Mesendoderm (in vitro differentiated cells): Measurements from ENCODE around the gene SKA1.
"Not testable (repeated sequence)": the region's sequence is repeated elsewhere in the genome, so short reads cannot be mapped to it uniquely, and the experiment has no call there.

Experiments used
- DNase-seq: peaks from one replicate; pipeline ENCODE4 v3.0.0; 2013
- H2AK5ac ChIP-seq: 2 replicates; pipeline ENCODE4 v1.6.1; 2013; ENCODE audit warnings: low read length, inconsistent platforms
- H2BK120ac ChIP-seq: 2 replicates; pipeline ENCODE4 v1.6.1; 2013; ENCODE audit warnings: low read depth, mild to moderate bottlenecking, low read length, moderate library complexity, mixed read lengths
- H2BK15ac ChIP-seq: replicated peaks from 2 replicates; pipeline ENCODE4 v1.6.1; 2013; ENCODE audit warnings: low read depth, mild to moderate bottlenecking, moderate library complexity
- H2BK5ac ChIP-seq: 2 replicates; pipeline ENCODE4 v1.6.1; 2013; ENCODE audit warnings: low read length, inconsistent platforms
- H3K18ac ChIP-seq: 2 replicates; pipeline ENCODE4 v1.6.1; 2013; ENCODE audit warnings: mild to moderate bottlenecking, low read length, mixed read lengths
- H3K23ac ChIP-seq: one replicate; pipeline ENCODE4 v1.6.1; 2013; ENCODE audit warnings: low read length
- H3K27ac ChIP-seq: 2 replicates; pipeline ENCODE4 v1.5.1; 2013; ENCODE audit warnings: low read depth, mild to moderate bottlenecking, inconsistent platforms, low read length, moderate library complexity
- H3K27me3 ChIP-seq: 2 replicates; pipeline ENCODE4 v1.6.1; 2013; ENCODE audit warnings: low read length, control low read depth, mild to moderate bottlenecking, inconsistent platforms; ENCODE audit not compliant: insufficient read depth, poor library complexity
- H3K36me3 ChIP-seq: 2 replicates; pipeline ENCODE4 v1.6.1; 2013; ENCODE audit warnings: low read length, inconsistent platforms; ENCODE audit not compliant: control insufficient read depth, insufficient read depth
- H3K4ac ChIP-seq: one replicate; pipeline ENCODE4 v1.6.1; 2013; ENCODE audit warnings: low read depth, mild to moderate bottlenecking, low read length, moderate library complexity
- H3K4me1 ChIP-seq: 2 replicates; pipeline ENCODE4 v1.6.1; 2013; ENCODE audit warnings: low read depth, low read length, inconsistent platforms; ENCODE audit not compliant: control insufficient read depth
- H3K4me2 ChIP-seq: 2 replicates; pipeline ENCODE4 v1.6.1; 2013; ENCODE audit warnings: low read length
- H3K4me3 ChIP-seq: 2 replicates; pipeline ENCODE4 v1.5.1; 2013; ENCODE audit warnings: mild to moderate bottlenecking, low read length
- H3K56ac ChIP-seq: one replicate; pipeline ENCODE4 v1.6.1; 2013; ENCODE audit warnings: low read length
- H3K79me1 ChIP-seq: 2 replicates; pipeline ENCODE4 v1.6.1; 2013; ENCODE audit warnings: low read length, inconsistent platforms
- H3K79me2 ChIP-seq: 2 replicates; pipeline ENCODE4 v1.6.1; 2013; ENCODE audit warnings: mild to moderate bottlenecking, low read length; ENCODE audit not compliant: control insufficient read depth, insufficient read depth
- H3K9ac ChIP-seq: 2 replicates; pipeline ENCODE4 v1.6.1; 2013; ENCODE audit warnings: low read length, inconsistent platforms
- H4K5ac ChIP-seq: one replicate; pipeline ENCODE4 v1.6.1; 2013; ENCODE audit warnings: low read length
- H4K8ac ChIP-seq: one replicate; pipeline ENCODE4 v1.6.1; 2013; ENCODE audit warnings: low read depth, mild to moderate bottlenecking, control low read depth, low read length, moderate library complexity
- WGBS: extraction: QIAGEN DNeasy Blood & Tissue Kit; methylation state at CpG from one replicate; pipeline ENCODE4 v1.1.7; 2013; ENCODE audit warnings: low lambda C conversion rate, missing lambda C conversion rate; ENCODE audit not compliant: insufficient coverage; ENCODE audit errors: extremely low coverage; 5-methylcytosine and 5-hydroxymethylcytosine counted together

Gene SKA1

GRCh38 chr18:50432915-50433314 lies 58.1 kb downstream of the SKA1 start:
- Histone ChIP-seq H2BK120ac (no peak overlapping the region), H3K4me3 (no peak overlapping the region), H2BK15ac (no peak overlapping the region), H3K79me2 (no peaks in the 10 kb centered on the region), H3K4me1 (peaks cover 2% of the 10 kb centered on the region), H3K27me3 (no peaks in the 10 kb centered on the region), H3K18ac (no peak overlapping the region), H3K56ac (no peak overlapping the region), H3K23ac (no peak overlapping the region), H4K8ac (no peak overlapping the region), H3K79me1 (no peaks in the 10 kb centered on the region), H3K4ac (no peak overlapping the region), H4K5ac (no peak overlapping the region), H2AK5ac (no peak overlapping the region), H3K9ac (no peak overlapping the region), H2BK5ac (no peak overlapping the region), H3K27ac (no peak overlapping the region), H3K36me3 (no peaks in the 10 kb centered on the region), H3K4me2 (no peak overlapping the region)
- DNase-seq, result peak; percentile 37
- WGBS, result no CpG with 5 or more reads among the region's 3 CpGs

- WGBS, result no CpG with 5 or more reads among the region's 1 CpG
- H2BK120ac ChIP-seq, result not testable (repeated sequence)
Observed at GRCh38 chr18:50436742-50437141, 61.9 kb downstream of the SKA1 start.

DNA sequence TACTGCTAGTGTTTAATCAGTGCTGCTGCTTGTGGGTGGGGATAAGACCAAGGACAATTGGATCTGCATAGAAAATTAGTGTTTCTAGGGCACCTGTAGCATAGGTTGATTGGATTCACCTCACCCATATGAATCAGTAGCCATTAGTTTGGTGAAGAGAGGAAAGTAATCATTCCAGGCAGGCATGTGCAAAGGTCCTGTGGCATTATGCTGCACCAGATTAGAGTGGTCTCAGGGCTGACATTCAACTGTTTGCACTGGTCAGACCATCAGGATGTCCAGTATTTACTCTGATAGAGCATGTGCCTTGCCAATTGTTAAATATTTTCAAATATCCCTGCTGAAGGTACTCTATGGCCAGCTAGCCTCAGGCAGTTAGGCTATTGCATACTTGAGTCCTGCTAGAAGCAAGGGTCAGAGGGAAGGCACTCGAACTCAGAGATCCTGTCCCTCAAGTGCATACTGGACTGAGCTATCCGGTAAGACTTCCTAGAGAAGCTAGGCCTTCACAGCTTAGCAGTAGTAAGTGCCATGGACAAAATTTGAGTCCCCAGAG lies 64.7 kb downstream of the SKA1 start:
- no peaks in the 10 kb centered on the region for H3K27me3 ChIP-seq

More at GRCh38 chr18:50436742-50437141, 61.9 kb downstream of the SKA1 start:
- not testable (repeated sequence) for H3K27me3 ChIP-seq, H3K79me1 ChIP-seq, H3K4me1 ChIP-seq, H4K5ac ChIP-seq, H3K4me3 ChIP-seq, H3K27ac ChIP-seq, H2AK5ac ChIP-seq, H2BK15ac ChIP-seq, DNase-seq, H3K4me2 ChIP-seq, H3K56ac ChIP-seq, H3K36me3 ChIP-seq, H2BK5ac ChIP-seq, H4K8ac ChIP-seq, H3K23ac ChIP-seq, H3K79me2 ChIP-seq, H3K4ac ChIP-seq, H3K9ac ChIP-seq, H3K18ac ChIP-seq

DNA sequence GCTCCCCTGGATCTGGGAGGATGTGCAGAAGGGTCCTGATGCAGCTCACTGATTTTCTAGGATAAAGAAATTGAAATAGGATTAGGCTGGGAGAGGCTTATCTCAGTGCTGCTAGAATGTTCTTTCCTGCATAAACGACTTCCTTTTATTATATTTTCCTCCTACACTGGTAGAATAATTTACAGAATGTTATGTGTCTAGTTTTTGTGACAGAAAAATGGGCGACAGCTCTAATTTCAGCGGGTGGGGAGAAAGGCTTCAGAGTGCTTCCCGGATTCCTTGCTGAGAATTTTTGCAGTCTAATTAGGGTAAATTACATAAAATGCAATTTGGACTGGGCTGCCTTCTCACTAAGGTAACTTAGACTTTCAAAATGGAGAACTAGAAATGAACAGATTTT lies 66.2 kb downstream of the SKA1 start:
- Histone ChIP-seq H3K4me1 (no peaks in the 10 kb centered on the region), H3K56ac (no peak overlapping the region), H2AK5ac (no peak overlapping the region)

More for the DNA sequence above, 64.7 kb downstream of the SKA1 start:
- Histone ChIP-seq H2BK5ac (no peak overlapping the region), H3K4ac (no peak overlapping the region), H3K56ac (no peak overlapping the region), H2BK120ac (no peak overlapping the region), H3K79me2 (no peaks in the 10 kb centered on the region), H4K5ac (no peak overlapping the region), H2BK15ac (no peak overlapping the region), H3K23ac (no peak overlapping the region), H3K4me2 (no peak overlapping the region), H3K79me1 (no peaks in the 10 kb centered on the region), H3K36me3 (no peaks in the 10 kb centered on the region), H2AK5ac (no peak overlapping the region), H3K4me1 (no peaks in the 10 kb centered on the region), H3K27ac (no peak overlapping the region), H3K4me3 (no peak overlapping the region), H3K18ac (no peak overlapping the region), H3K9ac (no peak overlapping the region), H4K8ac (no peak overlapping the region)
- no CpG with 5 or more reads among the region's 2 CpGs for WGBS
- no peak for DNase-seq

GRCh38 chr18:50441501-50441900 lies 66.7 kb downstream of the SKA1 start:
- Histone ChIP-seq H2BK5ac (no peak overlapping the region), H3K9ac (no peak overlapping the region), H3K4me1 (no peaks in the 10 kb centered on the region), H3K79me2 (no peaks in the 10 kb centered on the region), H3K27me3 (no peaks in the 10 kb centered on the region), H3K23ac (no peak overlapping the region), H2BK15ac (no peak overlapping the region), H4K8ac (no peak overlapping the region), H3K36me3 (no peaks in the 10 kb centered on the region), H3K79me1 (no peaks in the 10 kb centered on the region), H3K18ac (no peak overlapping the region), H3K4ac (no peak overlapping the region), H3K27ac (no peak overlapping the region), H2AK5ac (no peak overlapping the region), H3K56ac (no peak overlapping the region), H3K4me2 (no peak overlapping the region), H4K5ac (no peak overlapping the region), H3K4me3 (no peak overlapping the region), H2BK120ac (no peak overlapping the region)
- WGBS, result no CpG with 5 or more reads among the region's 1 CpG
- DNase-seq, result no peak

More for the DNA sequence above, 66.2 kb downstream of the SKA1 start:
- no peak overlapping the region for H3K18ac ChIP-seq
- no peak overlapping the region for H3K27ac ChIP-seq
- H2BK5ac ChIP-seq, result no peak overlapping the region
- no peaks in the 10 kb centered on the region for H3K79me1 ChIP-seq
- H4K8ac ChIP-seq, result no peak overlapping the region
- no peak overlapping the region for H4K5ac ChIP-seq
- no CpG with 5 or more reads among the region's 4 CpGs for WGBS
- no peak overlapping the region for H3K4me2 ChIP-seq
- no peaks in the 10 kb centered on the region for H3K27me3 ChIP-seq
- no peak overlapping the region for H3K23ac ChIP-seq
- no peaks in the 10 kb centered on the region for H3K79me2 ChIP-seq
- H3K9ac ChIP-seq, result no peak overlapping the region
- H3K36me3 ChIP-seq, result no peaks in the 10 kb centered on the region
- no peak for DNase-seq
- H3K4ac ChIP-seq, result no peak overlapping the region
- H2BK15ac ChIP-seq, result no peak overlapping the region
- no peak overlapping the region for H2BK120ac ChIP-seq
- no peak overlapping the region for H3K4me3 ChIP-seq
